ENCODE measurements around the gene FBXO38. TPM values are rescaled to one million over a fixed set of nuclear protein-coding genes. Genes with fewer than 3 reads are reported as not detected.

FBXO38 gene
- total RNA-seq, 1 experiment from 2014 or later = 49.9 TPM

DNA sequence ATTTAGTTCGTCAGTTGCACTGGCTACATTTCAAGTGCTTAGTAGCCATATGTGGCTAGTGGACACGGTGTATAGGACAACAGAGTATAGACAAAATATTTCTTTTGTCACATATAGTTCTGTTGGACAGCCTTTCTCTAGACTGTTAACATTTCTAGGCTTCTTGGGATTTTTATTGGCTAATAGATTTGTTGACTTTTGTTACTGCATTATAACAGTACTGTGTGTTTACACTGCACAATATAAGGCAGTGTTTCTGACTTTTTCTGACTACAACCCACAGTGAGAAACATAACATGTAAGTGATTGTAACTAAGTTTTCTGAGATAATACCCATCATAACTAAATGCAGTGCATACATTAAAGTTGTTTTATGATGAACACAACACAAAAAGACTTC lies 11.3 kb downstream of the FBXO38 start:
- no peak for DNase-seq
- no peak overlapping the region for H3K4me3 ChIP-seq
- no peaks in the 10 kb centered on the region for H3K4me1 ChIP-seq
- H3K9me3 ChIP-seq (replicated peaks) = no peaks in the 10 kb centered on the region
- H3K27ac ChIP-seq = no peak overlapping the region
- H3K27me3 ChIP-seq = no peaks in the 10 kb centered on the region
- H3K36me3 ChIP-seq = peaks cover 21% of the 10 kb centered on the region

DNA sequence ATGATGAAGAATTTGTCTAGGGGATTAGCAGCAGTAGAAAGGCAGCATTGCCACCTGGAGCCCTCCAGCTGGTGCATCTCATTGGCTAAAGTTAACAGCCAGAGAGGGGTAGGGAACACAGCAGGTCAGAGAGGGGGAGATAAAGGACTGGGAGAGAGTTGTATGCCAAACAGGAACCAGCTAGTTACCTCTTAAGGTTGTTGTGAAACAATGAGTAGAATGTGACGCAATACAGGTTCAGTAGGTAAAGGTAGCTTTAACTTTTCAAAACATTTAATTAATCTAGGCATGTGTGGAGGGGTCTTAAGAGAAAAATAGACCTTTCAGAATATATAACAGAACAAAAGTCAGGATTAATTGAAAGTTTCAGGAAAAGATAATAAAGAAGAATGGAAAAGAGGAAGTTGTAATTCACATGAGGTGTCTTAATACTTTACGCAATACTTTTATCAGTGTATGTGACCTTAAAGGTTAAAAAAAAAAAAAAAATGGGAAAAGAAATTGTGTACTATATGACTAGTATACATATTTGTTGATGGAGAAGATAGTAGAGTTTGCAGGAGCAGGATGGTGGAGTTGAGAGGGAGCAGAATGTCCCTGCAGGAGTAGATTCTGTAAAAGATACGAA lies 14.3 kb downstream of the FBXO38 start:
- Histone ChIP-seq H3K27me3 (no peaks in the 10 kb centered on the region), H3K27ac (no peak overlapping the region), H3K4me1 (no peaks in the 10 kb centered on the region), H3K9me3 (replicated peaks) (no peaks in the 10 kb centered on the region), H3K4me3 (no peak overlapping the region), H3K36me3 (peaks cover 38% of the 10 kb centered on the region)
- no peak for DNase-seq

DNA sequence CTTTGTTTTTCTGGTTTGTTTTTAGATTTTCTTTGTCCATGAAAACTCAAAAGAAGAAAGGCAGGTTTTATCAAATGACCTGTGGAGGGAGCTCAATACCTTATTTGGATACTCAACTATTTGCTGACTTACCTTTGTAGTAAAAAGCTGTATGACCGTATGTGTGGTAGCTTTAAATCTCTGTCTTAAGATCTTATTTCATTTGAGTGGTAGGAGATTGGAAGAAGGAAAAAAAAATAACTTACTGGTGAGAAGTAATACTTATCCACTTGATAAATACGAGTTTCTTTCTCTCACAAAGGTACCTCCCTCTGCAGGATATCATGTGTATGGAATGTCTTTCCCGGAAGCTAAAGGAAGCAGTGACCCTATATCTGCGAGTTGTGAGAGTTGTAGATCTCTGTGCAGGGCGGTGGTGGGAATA lies 15.0 kb downstream of the FBXO38 start:
- no peak for DNase-seq
- no peaks in the 10 kb centered on the region for H3K27me3 ChIP-seq
- H3K9me3 ChIP-seq (replicated peaks) = no peaks in the 10 kb centered on the region
- no peaks in the 10 kb centered on the region for H3K4me1 ChIP-seq
- H3K4me3 ChIP-seq = no peak overlapping the region
- peaks cover 43% of the 10 kb centered on the region for H3K36me3 ChIP-seq
- H3K27ac ChIP-seq = no peak overlapping the region

DNA sequence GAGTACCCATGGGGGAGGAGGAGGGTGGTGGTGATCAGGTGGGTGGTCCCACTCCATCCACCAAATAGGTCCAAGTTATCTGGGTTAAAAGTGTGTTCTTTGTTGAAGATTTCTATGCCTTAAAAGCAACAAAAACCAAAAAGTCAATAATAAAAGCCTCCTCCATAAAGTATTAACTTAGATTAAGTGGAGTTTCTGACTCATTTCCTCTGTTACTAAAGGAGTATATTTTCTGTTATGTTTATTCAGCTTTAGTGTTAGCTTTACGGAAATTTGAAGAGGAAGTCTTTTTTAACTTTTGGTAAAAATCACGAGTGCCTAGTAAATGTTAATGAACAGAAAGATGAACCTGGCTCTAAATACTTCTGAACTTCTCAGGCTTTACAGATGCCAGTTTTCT lies 17.8 kb downstream of the FBXO38 start:
- Histone ChIP-seq H3K4me3 (no peak overlapping the region), H3K36me3 (peaks cover 55% of the 10 kb centered on the region), H3K27me3 (no peaks in the 10 kb centered on the region), H3K27ac (no peak overlapping the region), H3K9me3 (replicated peaks) (no peaks in the 10 kb centered on the region), H3K4me1 (no peaks in the 10 kb centered on the region)
- no peak for DNase-seq

DNA sequence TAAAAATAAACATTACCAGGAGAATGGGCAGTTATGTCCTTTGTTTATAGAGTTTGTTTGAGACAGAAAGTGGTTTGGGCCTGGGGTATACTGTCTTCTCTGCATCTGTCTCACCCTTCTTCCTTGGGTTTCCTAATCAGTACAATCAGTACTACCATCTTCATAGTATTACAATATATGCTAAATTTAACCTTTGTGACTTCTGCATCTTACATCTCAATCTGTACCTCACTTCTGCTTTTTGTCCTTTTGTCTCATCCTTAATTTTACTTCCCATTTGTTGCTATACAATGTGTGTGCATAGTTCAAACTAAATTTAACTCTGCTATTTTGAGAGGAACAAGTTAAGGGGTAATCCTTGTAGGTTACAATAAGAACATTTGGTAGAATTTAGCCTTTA lies 19.6 kb downstream of the FBXO38 start:
- DNase-seq = no peak
- Histone ChIP-seq H3K4me3 (no peak overlapping the region), H3K27ac (no peak overlapping the region), H3K9me3 (replicated peaks) (no peaks in the 10 kb centered on the region), H3K36me3 (peaks cover 66% of the 10 kb centered on the region), H3K4me1 (no peaks in the 10 kb centered on the region), H3K27me3 (no peaks in the 10 kb centered on the region)

DNA sequence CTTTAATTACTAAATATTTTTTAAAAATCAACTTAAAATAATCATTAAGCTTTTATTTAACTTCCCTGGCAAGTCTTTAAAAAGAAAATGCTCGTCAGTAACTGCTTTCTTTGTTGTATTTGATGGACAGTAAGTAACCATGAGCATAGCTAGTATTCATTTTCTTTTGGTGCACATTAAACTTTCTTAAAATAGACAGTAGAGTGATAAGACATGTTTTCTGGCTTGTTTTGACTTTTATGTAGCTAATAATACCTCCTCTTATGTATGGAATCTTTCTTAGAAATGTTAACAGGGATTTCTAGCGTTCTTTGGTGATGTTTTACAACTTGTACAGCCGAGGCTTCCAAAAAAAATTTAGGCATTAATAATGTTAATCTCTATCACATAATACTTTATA lies 22.6 kb downstream of the FBXO38 start:
- H3K36me3 ChIP-seq = peaks cover 79% of the 10 kb centered on the region

DNA sequence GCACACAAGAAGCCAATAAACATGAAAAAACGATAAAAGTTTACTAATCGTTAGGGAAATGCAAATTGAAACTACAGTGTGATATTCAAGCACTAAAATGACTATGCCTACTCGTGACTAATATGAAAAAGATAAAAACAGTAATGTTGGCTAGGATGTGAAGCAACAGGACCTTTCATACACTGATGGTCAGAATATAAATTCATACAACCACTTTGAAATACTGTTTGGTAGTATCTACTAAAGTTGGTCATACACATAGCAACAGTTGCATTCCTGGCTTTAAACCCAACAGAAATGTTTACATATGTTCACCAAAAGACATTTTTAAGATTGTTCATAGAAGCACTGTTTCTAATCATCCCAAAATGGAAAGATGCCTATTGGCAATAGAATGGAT lies 24.3 kb downstream of the FBXO38 start:
- H3K4me3 ChIP-seq = no peak overlapping the region
- H3K27ac ChIP-seq = no peak overlapping the region
- no peaks in the 10 kb centered on the region for H3K27me3 ChIP-seq
- no peaks in the 10 kb centered on the region for H3K9me3 ChIP-seq (replicated peaks)
- no peaks in the 10 kb centered on the region for H3K4me1 ChIP-seq
- H3K36me3 ChIP-seq = peaks cover 82% of the 10 kb centered on the region
- no peak for DNase-seq

More for the DNA sequence above, 22.6 kb downstream of the FBXO38 start:
- no peaks in the 10 kb centered on the region for H3K27me3 ChIP-seq
- no peak for DNase-seq
- H3K9me3 ChIP-seq (replicated peaks) = no peaks in the 10 kb centered on the region
- H3K4me3 ChIP-seq = no peak overlapping the region
- H3K27ac ChIP-seq = no peak overlapping the region
- H3K4me1 ChIP-seq = no peaks in the 10 kb centered on the region

DNA sequence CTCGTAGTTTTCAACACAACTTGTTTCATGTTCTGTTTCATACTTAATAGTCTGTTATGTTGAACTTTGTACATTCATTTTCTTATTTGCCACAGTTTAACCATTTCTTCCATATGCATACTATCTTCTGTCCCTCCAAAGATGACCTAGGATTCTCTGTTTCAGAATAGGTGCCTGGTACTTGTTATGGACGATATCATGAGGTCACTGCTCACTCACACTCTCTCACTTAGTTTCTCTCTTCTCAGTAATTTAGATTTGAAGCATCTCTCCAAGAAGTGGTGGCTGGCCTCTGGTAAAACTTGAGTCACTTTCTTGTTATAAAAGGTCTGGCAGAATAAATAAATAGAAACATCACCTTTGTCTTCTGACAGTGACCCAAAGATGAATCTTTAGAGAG lies 28.4 kb downstream of the FBXO38 start:
- Histone ChIP-seq H3K4me1 (no peaks in the 10 kb centered on the region), H3K27me3 (no peaks in the 10 kb centered on the region), H3K4me3 (no peak overlapping the region), H3K27ac (no peak overlapping the region), H3K9me3 (replicated peaks) (no peaks in the 10 kb centered on the region), H3K36me3 (peaks cover 77% of the 10 kb centered on the region)
- DNase-seq = no peak

DNA sequence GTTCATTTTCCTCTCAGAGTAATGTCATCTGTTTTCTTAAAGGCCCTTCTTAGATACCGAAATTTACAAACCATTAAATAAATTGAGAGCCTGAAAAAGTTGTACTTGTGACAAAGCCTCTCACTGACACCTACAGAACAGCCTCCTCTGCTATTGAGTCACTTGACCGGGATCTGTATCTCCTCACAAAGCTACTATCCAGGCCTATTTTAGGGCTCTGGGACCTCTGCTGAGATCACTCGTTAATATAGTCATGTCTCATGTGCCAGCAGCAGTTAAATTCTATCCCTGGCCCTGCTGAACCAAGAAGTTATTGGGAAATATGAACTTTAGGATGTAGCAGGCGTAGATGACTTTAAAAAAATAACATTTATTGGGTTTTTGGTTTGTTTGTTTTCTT lies 31.1 kb downstream of the FBXO38 start:
- Histone ChIP-seq H3K4me1 (no peaks in the 10 kb centered on the region), H3K9me3 (replicated peaks) (no peaks in the 10 kb centered on the region), H3K27me3 (no peaks in the 10 kb centered on the region), H3K4me3 (no peak overlapping the region), H3K27ac (no peak overlapping the region), H3K36me3 (peaks cover 79% of the 10 kb centered on the region)
- DNase-seq = no peak

DNA sequence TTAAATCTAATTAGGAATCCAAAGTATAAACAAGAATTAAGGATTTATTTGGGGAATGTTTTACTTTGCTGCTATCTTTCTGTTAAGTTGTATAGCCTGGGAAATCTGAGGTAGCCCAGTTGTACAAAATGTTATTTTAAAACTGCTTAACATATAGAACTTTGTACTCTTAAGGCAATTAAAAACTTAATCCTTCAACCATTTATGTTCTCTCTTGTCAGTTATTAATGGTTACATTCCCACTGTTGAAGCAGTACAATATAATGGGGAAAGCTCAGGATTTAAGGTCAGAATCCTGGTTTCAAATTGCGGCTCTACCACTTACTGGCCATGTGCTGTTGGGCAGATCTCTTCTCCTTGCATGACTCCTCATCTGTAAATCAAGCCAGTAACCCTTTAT lies 32.7 kb downstream of the FBXO38 start:
- Histone ChIP-seq H3K4me3 (no peak overlapping the region), H3K27me3 (no peaks in the 10 kb centered on the region), H3K27ac (no peak overlapping the region), H3K4me1 (no peaks in the 10 kb centered on the region), H3K9me3 (replicated peaks) (no peaks in the 10 kb centered on the region), H3K36me3 (peaks cover 69% of the 10 kb centered on the region)
- DNase-seq = no peak

DNA sequence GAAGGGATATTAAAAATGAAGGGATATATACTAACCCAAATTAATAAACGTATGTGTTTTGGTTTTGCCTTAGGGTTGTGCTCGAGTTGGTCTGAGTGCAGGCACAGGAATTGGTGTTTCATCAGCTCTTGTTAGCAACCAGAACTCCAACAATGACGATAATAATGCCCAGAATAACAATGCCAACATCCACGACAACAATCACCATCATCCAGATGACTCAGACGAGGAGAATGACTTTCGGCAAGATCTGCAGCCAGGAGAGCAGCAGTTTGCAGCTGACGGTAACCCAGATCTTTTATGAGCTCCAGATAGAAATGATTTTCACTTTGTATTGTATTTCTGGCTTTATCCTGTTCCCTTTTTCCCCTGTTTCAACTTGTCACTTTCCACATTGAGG lies 33.2 kb downstream of the FBXO38 start:
- Histone ChIP-seq H3K4me1 (no peaks in the 10 kb centered on the region), H3K27me3 (no peaks in the 10 kb centered on the region), H3K9me3 (replicated peaks) (no peaks in the 10 kb centered on the region), H3K27ac (no peak overlapping the region), H3K36me3 (peaks cover 64% of the 10 kb centered on the region), H3K4me3 (no peak overlapping the region)
- DNase-seq = no peak

DNA sequence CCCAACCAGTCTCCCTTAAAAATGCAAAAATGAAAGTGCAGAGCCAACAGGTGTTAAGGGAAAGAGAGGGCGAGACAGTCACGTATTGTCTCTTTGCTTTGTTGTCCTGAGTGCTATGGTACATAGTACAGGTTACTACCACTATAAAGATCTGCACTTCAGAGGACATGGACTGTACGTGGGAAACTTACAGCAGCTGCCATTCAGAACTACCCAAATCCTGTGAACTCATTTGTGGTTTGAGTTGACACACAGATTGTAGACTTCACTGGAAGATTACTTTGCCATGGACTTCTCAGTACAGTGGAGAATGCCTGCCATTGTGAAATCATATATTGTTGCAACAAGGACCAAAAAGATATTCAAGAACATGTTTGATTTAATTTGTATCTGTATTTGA lies 34.8 kb downstream of the FBXO38 start:
- H3K36me3 ChIP-seq = peaks cover 65% of the 10 kb centered on the region
- no peak for DNase-seq

DNA sequence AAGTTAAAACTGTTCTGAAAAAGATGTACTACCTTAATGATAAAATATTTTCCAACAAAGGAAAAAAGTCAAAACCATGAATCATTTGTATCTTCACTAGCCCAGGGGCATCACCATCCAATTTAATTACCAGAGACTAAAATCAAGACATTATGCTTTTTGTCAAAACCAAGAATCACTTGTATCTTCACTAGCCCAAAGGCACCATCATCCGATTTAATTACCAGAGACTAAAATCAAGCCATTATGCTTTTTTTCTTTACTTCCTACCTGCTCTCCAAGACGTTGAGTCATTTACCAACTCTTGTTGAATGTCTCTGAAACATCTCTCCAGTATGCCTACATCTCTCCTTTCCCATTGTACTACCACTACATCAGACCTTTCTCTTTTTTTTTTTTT lies 37.9 kb downstream of the FBXO38 start:
- no peak overlapping the region for H3K27ac ChIP-seq
- no peaks in the 10 kb centered on the region for H3K4me1 ChIP-seq
- peaks cover 70% of the 10 kb centered on the region for H3K36me3 ChIP-seq
- H3K27me3 ChIP-seq = no peaks in the 10 kb centered on the region
- H3K4me3 ChIP-seq = no peak overlapping the region
- H3K9me3 ChIP-seq (replicated peaks) = no peaks in the 10 kb centered on the region
- no peak for DNase-seq

More for the DNA sequence above, 34.8 kb downstream of the FBXO38 start:
- H3K4me1 ChIP-seq = no peaks in the 10 kb centered on the region
- no peak overlapping the region for H3K27ac ChIP-seq
- no peaks in the 10 kb centered on the region for H3K9me3 ChIP-seq (replicated peaks)
- no peaks in the 10 kb centered on the region for H3K27me3 ChIP-seq
- no peak overlapping the region for H3K4me3 ChIP-seq

DNA sequence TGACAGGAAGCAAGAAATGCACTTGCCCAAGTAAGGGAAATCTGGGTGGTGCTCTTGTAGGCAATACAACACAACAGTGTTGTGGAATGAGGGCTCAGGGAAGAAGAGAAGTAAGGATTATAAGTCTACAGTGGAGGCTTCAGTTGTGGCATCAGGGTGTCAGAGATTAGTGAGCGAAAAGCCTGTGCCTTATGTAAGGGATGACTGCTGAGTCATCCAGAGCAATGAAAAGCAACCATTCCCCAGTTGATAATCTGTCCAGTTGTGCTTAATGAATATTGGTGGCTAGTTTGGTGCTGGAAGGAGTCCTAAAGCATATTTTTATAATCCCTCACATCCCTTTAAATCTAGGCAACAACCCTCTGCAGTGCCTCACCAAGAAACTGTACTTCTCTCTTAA lies 42.0 kb downstream of the FBXO38 start:
- no peak for DNase-seq
- Histone ChIP-seq H3K36me3 (peaks cover 71% of the 10 kb centered on the region), H3K9me3 (replicated peaks) (no peaks in the 10 kb centered on the region), H3K4me3 (no peak overlapping the region), H3K27me3 (no peaks in the 10 kb centered on the region), H3K4me1 (no peaks in the 10 kb centered on the region), H3K27ac (no peak overlapping the region)

DNA sequence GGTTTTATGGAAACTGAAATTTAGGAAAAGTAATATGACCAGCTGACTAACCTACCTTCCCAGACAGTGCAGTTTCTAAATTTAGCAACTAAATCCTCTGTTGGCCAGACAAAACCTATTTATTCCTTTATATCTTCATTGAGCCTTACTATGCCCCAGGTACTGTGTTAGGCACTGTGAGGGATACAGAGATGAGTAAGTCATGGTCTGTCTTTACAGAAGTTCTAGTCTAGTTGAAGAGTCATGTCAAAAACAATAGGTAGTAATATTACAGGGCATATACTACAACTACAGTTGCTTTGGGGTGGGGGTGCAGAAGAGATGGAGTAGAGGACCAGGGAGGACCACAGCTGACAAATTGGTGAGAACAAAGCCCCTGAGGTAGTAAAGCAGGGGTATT lies 42.8 kb downstream of the FBXO38 start:
- no peaks in the 10 kb centered on the region for H3K27me3 ChIP-seq
- no peaks in the 10 kb centered on the region for H3K4me1 ChIP-seq
- H3K27ac ChIP-seq = no peak overlapping the region
- H3K4me3 ChIP-seq = no peak overlapping the region
- no peak for DNase-seq
- no peaks in the 10 kb centered on the region for H3K9me3 ChIP-seq (replicated peaks)
- peaks cover 73% of the 10 kb centered on the region for H3K36me3 ChIP-seq

DNA sequence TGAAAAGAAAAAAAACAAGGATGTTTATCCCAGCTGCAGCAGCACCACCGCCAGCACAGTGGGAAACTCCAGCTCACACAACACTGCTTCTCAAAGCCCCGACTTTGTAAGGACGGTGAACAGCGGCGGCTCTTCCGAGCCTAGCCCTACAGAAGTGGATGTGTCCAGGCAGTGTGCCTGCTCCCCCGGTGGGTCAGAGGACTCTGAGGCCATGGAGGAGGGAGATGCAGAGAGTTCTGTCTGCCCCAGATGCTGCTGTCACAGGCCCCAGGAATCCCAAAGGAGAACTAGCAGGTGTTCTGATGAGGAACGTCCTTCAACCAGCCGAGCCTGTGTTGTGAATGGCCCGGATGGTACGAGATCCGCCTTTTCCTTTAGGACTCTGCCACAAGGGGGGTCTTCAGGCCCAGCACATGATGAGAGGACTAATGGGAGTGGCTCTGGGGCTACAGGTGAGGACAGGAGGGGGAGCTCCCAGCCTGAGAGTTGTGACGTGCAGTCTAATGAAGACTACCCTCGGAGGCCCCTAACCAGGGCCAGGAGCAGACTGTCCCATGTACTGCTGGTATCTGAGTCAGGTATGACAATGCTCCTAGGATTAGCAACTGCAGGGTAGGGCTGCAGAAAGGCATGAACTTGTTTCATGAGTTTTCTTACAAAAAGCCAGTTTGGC lies 43.7 kb downstream of the FBXO38 start:
- H3K4me3 ChIP-seq = no peak overlapping the region
- no peak overlapping the region for H3K27ac ChIP-seq
- no peaks in the 10 kb centered on the region for H3K9me3 ChIP-seq (replicated peaks)
- DNase-seq = no peak
- peaks cover 68% of the 10 kb centered on the region for H3K36me3 ChIP-seq
- no peaks in the 10 kb centered on the region for H3K4me1 ChIP-seq
- H3K27me3 ChIP-seq = no peaks in the 10 kb centered on the region
